GM18517 (cell line): ENCODE results near the gene ZBTB42.
"Not testable (repeated sequence)": the region's sequence is repeated elsewhere in the genome, so short reads cannot be mapped to it uniquely, and the experiment has no call there.

Experiments
- ATAC-seq: cut with Tn5 transposase; IDR thresholded peaks from one replicate; pipeline ENCODE4 v1.9.1; 2021; ENCODE audit warnings: mild to moderate bottlenecking, moderate library complexity; ENCODE audit not compliant: unreplicated experiment

ZBTB42 gene

DNA sequence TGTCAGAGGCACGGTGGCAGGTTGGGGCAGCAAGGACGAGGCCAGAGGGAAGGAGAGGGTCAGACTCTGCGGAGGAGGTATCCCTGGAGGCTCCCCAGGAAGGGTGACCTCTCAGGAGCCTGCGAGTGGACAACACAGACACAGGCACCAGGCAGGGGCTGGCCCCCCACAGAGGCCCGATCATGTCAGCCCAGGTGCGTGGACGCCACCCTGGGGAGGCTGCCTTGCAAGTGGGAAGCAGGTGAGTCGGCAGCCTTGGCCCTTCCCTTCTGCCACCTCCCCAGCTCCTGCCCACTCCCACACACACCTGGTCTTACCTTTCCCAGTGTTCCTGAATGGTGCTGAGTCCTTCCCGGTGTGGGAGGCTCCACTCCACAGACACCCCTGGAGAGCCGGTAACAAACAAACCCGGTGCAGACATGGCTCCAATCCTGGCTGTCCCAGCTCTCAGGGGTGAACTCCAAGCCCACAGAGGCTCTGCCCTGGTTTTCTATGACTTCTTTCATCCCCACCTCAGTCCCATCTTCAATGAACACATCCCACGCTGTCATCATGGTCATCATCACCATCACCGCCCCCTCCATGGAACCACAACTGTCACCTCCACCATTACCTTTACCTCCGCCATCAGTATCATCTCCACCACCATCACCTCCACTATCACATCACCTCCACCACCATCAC is 5.2 kb downstream of the ZBTB42 start:
- ATAC-seq, result no peak

DNA sequence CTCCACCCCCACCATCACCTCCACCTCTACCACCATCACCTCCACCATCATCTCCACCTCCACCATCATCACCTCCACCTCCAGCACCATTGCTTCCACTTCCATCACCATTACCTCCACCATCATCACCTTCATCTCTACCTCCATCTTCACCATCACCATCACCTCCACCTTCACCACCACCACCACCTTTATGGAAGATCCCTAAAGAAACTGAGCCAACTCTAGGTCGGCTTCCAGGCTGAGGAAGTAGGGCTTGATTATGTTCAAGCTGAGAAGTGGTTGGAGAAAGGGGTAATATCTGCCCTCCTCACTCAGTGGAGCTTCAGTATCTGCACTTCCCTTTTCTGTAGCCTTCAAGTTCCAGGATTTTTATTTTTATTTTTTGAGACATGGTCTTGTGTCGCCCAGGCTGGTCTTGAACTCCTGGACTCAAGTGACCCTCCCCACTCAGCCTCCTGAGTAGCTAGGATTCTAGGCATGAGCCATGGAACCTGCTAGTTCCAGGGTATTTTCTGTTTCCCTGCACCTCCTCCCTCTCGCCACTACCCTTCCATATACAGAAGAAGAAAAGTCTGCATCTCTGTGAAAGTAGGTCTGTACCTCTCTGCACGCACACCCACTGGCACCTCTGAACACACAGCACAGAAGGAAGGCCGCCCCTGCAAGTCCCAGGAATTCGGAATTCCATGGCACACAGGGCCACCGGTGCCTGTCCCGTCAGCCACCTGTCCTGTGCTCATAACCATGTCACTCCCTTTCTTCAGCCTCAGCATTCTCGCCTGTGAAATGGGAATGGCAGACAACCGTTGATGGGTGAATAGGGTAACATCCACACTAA is 5.9 kb downstream of the ZBTB42 start:
- no peak for ATAC-seq

DNA sequence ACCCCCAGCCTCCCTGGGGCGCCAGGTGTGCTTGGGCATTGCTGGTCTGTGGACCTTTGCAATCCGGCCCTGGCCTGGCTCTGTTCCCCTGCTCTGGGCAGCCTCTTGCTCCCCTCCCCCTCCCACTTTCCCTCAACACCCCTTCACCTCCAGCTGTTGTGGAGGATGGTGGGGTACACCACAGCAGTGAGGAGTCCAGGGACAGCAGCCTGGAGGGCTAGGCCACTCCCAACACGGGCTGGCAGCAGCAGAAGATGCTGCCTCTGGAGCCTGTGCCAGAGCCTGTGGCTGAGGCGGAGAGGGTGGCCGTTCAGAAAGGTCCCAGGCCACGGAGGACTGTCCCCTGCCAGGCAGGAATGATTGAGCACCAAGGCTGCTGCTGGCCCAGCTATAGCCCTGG is 7.6 kb downstream of the ZBTB42 start:
- ATAC-seq, result no peak

DNA sequence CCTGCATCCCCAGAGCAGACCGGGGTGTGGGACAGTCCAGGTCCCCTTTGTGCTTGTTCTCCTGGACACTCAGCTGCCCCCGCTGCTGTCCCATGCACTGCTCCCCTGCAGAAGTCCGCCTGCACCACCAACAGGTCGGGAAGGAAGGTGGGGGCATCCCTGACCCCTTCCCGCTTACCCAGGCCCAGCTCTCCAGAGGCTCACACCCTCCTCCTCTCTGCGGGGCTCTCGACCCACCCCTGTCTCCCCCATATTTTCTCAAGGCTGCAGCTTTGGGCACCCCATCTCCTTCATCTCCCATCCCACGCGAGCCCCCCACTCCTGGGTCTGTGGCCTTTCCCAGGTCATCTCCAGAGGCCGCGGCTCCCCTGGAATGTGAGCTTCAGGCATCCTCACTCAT is 9.4 kb downstream of the ZBTB42 start:
- ATAC-seq, result no peak

DNA sequence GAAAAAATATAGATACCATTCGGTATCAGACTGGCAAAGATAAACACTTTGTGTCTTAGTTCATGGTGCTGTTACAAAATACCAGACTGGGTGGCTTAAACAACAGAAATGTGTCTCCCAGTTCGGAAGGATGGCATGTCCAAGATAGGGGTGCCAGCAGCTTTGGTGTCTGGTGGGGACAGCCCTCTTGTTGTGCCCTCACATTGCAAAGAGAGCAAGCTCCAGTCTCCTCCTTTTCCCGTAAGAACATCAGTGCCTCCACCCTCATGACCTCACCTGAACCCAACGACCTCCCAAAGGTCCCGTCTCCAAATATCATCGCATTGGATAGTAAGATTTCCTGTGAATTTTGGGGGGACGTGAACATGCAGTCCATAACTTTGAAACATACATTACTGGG is 12.4 kb downstream of the ZBTB42 start:
- no peak for ATAC-seq

DNA sequence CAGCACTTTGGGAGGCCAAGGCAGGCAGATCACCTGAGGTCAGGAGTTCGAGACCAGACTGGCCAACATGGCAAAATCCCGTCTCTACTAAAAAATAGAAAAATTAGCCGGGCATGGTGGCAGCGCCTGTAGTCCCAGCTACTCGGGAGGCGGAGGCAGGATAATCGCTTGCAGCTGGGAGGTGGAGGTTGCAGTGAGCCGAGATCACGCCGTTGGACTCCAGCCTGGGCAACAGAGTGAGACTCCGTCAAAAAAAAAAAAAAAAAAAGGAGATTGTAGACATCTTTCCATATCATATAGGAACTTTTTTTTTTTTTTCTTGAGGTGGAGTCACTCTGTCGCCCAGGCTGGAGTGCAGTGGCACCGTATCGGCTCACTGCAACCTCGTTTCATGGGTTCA is 13.8 kb downstream of the ZBTB42 start:
- ATAC-seq, result not testable (repeated sequence)

DNA sequence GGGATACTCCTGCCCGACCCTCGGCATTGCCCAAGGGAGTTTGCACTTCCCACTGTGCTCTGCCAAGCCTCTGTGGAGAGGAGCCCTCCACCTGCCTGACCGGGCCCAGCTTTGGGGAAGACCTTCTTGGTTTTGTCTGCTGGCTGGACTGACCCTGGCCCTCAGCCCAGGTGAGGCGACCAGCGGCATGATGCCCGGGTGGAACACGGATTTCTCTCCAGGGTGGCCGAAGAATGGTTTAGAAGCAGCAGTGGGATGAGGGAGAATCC is 15.6 kb downstream of the ZBTB42 start:
- no peak for ATAC-seq

DNA sequence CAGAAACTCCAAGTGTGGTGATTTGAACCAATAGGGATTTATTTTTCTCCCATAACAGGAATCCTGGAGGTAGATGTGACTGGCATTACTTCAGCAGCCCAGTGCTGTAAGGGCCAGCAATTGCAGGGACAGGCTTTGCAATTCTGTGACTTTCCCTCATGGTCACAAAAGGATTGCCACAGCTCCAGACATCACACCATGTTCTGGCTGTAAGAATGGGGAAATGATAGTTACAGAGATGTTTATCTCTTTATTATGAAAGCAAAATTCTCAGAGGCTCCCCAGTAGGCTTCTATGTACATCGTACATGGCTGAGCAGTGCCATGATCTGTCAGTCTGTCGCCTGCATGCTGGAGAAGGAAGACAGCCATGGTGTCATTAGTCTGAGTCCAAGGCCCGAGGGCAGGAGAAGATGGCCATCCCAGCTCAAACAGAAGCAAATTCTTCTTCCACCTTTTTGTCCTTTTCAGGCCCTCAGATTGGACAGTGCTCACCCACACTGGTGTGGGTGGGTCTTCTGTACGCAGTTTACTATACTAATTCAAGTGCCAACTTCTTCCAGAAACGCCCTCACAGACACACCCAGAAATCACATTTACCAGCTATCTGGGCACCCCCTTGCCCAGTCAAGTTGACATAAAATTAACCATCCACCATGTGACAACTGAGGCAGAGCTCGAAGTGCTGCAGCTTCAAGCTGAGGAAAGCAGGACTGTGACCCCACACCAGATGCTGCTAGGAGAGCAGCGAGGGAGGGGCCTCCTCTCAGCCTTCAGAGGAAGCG is 17.2 kb downstream of the ZBTB42 start:
- ATAC-seq, result no peak

DNA sequence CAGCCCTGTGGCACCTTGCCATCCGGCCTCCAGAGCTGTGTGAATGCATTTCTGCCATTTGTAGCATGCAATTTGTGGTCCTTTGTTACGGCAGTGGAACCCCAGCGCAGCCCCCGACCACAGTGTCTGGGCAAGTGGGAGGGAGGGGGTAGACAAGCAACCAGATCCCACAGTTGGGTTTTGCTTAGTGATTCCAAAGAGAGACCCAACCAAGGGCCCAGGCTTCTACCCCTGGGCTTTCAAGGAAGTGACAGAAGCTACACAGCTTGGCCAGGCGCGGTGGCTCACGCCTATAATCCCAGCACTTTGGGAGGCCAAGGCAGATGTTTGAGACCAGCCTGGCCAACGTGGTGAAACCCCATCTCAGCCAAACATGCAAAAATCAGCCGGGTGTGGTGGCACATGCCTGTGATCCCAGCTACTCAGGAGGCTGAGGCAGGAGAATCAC is 17.8 kb downstream of the ZBTB42 start:
- ATAC-seq, result no peak

DNA sequence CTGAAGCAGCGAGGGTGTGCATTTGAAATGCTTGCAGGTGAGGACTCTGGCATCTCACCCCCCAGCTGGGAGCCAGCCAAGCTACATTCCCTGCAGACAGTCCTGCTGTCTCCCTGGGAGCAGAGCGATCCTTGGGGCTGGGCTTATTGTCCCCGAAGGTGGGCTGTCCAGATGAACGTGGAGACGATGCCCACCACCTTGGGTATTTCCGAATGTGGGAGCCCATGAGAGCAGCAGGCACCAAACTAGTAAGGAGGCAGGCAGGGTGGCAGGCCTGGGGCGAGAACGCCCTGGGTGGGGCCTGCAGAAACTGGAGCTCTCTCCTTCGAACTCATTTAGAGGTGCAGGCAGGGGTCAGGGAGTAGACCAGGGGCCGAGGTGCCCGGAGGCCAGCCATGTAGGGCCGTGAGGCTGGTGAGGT is 18.5 kb downstream of the ZBTB42 start:
- no peak for ATAC-seq

DNA sequence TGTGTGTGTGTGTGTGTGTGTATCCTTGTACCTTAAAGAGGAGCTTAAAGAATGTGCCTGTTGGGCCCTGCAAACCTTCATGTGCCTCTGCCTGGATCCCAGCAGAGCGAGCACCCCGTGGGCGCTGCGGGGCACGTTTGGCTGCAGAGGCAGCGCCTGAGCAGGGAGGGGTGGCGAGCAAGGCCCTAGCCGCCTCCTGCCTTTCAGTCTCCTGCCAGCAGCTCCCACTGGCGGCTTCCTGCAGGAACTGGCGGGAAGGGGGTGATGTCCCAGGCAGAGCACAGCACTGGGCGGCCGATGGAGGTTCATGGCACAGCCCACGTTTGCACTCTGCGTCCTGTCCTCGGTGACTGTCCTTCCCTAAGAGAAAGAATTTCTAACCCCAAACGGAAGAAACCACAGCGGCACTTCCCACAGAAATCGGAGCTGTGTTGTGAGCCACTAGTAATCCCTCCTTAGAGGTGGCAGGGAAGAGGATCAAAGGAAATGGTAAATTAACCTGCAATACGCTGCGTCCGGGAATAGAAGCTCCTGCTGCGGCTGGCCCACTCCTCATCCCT is 19.8 kb downstream of the ZBTB42 start:
- no peak for ATAC-seq

DNA sequence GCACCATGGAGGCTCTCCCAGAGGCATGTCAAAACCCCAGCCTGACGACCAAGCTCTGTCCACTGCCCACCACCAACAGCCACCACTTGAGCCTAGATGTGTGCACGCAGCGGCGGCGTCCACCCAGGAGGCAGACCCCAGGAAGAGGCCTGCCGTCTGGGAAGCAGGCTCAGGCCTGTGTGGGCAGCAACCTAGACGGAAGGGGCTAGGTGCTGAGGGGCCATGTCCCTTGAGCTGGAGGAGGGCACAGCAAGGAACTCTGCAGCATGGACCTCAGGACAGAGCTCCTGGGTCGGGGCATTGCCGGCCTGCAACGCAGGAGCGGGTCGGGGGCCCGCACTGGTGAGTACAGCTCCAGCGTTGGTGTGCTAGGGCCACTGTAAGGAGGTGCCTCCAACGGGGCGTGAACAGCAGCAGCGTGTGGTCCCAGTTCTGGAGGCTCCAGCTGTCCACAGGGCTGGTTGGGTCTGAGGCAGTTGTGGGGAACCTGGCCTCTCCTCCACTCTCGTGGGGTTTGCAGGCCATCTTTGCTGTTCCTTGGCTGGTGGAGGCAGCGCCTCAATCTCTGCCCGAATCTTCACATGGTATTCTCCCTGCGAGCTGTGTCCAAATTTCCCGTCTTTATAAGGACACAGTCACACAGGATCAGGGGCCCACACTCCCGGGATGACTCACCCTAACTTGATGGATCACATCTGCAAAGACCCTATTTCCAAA is 20.5 kb downstream of the ZBTB42 start:
- no peak for ATAC-seq

DNA sequence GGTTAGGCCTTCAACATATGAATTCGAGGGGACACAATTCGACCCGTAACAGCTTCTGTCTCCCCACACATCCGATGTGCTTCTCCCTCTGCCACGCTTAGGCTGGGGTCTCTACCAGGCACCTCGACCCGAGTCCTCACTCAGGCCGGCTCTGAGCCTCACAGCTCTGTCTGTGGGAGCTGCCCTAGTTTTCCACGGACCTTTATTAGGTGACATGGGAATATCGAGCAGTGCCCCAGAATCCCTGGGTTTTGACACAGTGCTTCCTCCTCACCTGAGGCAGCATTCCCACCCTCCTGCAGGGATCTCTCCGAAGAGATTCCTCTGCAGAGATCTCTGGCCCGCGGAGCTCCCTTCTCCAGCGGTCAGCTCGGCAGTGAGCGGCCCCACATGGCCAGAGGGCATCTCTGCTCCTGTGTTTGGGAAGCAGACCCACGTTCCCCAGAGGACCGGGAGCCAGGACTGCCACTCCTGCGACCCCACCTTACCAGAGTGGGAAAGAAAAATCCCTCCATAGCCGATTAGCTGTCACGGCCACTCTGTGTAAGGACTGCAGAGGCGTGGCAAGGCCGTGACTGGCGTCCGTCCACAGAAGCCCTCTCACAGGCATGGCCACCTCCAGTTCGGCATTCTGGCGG is 21.2 kb downstream of the ZBTB42 start:
- ATAC-seq, result no peak

DNA sequence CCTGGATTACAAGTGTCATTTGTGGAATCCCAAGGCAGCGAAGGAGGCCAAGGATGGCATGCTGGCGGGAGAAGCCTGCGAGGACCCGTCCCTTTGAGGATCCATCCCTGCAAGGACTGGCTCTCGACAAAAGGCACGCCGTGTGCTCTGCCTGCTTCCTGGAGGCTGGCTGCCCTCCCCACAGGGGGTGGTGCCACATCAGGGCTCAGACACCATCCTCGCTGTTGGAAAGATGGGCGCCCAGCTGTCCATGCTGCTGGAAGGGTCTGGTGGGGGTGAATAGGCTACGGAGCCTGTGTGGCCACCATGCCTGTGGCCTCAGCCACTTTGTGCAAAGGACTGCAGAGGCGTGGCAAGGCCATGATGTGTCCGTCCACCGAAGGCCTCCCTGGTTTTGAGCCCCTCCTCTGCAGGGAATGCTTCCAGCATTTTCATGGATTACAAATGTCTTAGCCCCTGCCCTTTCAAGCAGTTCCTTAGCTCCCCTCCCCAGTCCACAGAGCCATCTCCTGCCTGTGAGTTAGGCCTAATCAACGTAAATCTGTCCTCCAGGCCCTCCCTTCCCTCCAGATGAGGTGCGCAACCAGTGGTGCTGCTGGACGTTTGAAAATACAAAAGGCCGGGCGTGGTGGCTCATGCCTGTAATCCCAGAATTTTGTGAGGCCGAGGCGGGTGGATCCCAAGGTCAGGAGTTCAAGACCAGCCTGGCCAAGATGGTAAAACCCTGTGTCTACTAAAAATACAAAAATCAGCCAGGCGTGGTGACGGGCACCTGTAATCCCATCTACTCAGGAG is 22.1 kb downstream of the ZBTB42 start:
- no peak for ATAC-seq

DNA sequence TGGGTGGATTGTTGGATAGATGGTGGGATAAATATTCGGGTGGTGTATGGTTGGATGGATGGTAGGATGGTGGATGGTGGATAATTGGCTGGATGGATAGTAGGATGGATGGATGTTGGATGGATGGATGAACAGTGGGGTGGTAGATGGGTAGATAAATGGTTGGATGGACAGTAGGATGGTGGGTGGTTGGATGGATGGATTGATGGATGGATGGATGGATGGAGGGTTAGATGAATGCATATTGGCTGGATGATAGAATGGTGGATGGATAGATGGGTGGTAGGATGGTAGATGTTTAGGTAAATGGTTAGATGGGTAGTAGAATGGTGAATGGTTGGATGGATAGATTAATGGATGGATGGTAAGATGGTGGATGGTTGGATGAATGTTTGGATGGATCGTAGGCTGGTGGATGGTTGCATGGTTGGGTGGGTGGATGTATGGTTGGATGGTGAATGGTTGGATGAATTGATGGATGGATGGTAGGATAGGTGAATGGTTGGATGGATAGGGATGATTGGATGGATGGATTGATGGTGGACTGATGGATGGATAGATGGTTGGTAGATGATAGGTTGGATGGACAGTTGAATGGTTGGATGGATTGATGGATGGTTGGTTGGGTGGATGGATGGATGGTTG is 23.6 kb downstream of the ZBTB42 start:
- no peak for ATAC-seq

DNA sequence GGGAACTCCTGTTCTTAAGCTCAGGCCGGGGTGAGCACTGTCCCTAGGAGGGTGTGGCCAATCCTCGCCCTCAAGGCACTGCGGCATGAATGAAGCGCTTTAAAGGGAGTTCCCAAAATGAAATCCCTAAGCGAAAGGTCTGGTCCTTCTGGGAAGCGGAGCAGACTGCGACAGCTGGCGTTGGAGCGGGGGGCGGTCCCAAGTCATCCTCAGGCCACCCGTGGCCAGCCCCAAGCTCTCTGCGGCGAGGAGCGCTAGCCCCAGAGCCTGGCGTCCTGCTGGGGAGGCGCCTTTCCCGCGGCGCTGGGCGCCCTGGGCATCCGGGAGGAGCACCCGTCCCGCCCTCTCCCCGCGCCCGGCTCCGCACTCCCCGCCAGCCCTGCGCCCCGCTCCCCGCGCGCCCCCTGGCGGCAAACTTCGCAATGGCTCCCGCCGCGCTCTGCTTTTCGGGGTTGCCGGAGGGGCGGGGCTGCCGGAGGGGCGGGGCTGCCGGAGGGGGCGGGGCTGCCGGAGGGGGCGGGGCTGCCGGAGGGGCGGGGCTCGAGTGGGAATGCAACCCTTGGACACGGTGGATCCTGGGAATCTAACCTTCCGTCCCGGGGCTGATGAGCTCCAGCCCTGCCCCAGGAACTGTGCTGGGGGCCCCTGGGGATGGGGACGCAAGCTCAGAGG is 25.4 kb downstream of the ZBTB42 start:
- peak; percentile 49 for ATAC-seq

DNA sequence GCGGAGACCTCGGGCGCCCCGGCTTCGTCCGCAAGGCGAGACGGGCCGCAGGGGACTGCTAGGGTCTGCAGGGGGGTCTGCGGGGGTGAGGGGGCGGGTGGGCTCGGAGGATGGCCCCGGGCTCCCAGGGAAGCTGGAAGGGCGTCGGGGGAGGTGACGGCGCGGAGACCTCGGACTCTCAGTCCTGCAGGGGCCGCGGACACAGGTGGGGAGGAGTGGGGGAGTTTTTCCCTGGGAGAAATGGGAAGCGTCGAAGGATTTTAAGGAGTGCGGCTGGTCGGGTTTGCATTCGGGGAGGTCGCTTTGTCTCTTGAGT is 25.9 kb downstream of the ZBTB42 start:
- ATAC-seq, result no peak

DNA sequence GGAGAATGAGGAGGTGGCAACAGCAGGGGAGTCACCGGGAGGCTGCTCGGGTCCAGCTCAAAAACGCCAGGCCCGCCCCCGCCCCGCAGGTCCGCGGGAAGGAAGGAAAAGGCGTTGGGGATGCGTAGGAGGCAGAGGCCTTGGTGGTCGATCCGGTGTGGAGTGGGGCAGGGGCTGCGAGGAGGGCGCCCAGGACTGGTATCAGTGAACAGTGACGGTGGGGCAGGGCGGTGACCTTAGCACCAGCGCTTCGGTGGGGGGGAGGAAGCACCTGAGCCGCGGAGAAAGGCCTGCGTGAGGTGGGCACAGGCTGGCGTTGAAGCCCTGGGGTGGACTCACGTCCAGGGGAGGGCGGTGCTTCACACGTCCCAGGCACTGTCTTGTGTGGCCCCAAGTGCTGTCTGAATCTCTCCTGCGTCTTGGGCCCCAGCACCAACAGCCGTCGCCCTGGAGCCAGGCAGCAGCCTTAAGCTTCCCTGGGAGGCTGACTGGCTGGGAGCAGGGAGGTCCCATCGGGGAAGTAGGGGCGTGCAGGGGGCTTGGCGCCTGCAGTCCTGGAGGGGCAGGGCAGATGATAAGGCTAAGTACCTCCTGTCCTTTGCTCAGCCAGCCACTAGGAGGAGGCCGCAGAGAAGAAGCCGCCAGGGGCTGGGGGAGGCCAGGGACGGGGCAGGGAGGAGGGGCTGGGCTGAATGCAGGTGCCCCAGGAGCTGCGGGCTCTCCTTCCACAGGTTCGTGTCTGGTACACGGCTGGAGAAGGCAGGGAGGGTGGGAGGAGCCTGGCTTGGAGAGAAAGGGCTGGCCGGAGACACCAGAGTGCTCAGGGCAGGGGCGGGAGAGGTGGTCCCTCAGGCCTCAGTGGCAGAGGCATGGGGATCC is 26.5 kb downstream of the ZBTB42 start:
- no peak for ATAC-seq
